ENCODE measurements around the gene CADPS. TPM values are rescaled to one million over a fixed set of nuclear protein-coding genes. Genes with fewer than 3 reads are reported as not detected.

CADPS gene
- total RNA-seq, 2 experiments from 2014 or later, result not detected

- Mint-ChIP-seq H3K9me3 (no peaks in the 10 kb centered on the region), H3K4me3 (no peak overlapping the region), H3K36me3 (ENCODE audit: low read depth) (no peaks in the 10 kb centered on the region), H3K27me3 (no peaks in the 10 kb centered on the region), H3K27ac (no peak overlapping the region), H3K4me1 (no peaks in the 10 kb centered on the region)
- CTCF ChIA-PET, result no interaction called here
- POLR2A ChIA-PET, result no interaction called here
- no peak for DNase-seq
Observed at GRCh38 chr3:62888778-62889177, 13.6 kb upstream of the CADPS start.

- H3K36me3 Mint-ChIP-seq (ENCODE audit: low read depth), result no peaks in the 10 kb centered on the region
- no peak overlapping the region for H3K27ac Mint-ChIP-seq
- H3K27me3 Mint-ChIP-seq, result no peaks in the 10 kb centered on the region
- no peaks in the 10 kb centered on the region for H3K9me3 Mint-ChIP-seq
- no peak for DNase-seq
- H3K4me1 Mint-ChIP-seq, result no peaks in the 10 kb centered on the region
- ChIA-PET CTCF (no interaction called here), POLR2A (no interaction called here)
- H3K4me3 Mint-ChIP-seq, result no peak overlapping the region
Observed at GRCh38 chr3:62888180-62888579, 13.0 kb upstream of the CADPS start.

- ChIA-PET POLR2A (no interaction called here), CTCF (no interaction called here)
- H3K4me1 Mint-ChIP-seq, result no peaks in the 10 kb centered on the region
- H3K4me3 Mint-ChIP-seq, result no peak overlapping the region
- no peak overlapping the region for H3K27ac Mint-ChIP-seq
- no peaks in the 10 kb centered on the region for H3K36me3 Mint-ChIP-seq (ENCODE audit: low read depth)
- no peaks in the 10 kb centered on the region for H3K9me3 Mint-ChIP-seq
- no peak for DNase-seq
- H3K27me3 Mint-ChIP-seq, result no peaks in the 10 kb centered on the region
Observed at GRCh38 chr3:62885136-62885535, 9.9 kb upstream of the CADPS start.

GRCh38 chr3:62884096-62884870 is 9.1 kb upstream of the CADPS start:
- Mint-ChIP-seq H3K36me3 (ENCODE audit: low read depth) (no peaks in the 10 kb centered on the region), H3K27ac (no peak overlapping the region), H3K4me1 (no peaks in the 10 kb centered on the region), H3K4me3 (no peak overlapping the region), H3K9me3 (no peaks in the 10 kb centered on the region), H3K27me3 (no peaks in the 10 kb centered on the region)
- DNase-seq, result no peak
- ChIA-PET CTCF (no interaction called here), POLR2A (no interaction called here)

GRCh38 chr3:62882676-62883200 is 7.5 kb upstream of the CADPS start:
- H3K9me3 Mint-ChIP-seq, result no peaks in the 10 kb centered on the region
- DNase-seq, result no peak
- ChIA-PET CTCF (no interaction called here), POLR2A (no interaction called here)
- no peaks in the 10 kb centered on the region for H3K4me1 Mint-ChIP-seq
- no peak overlapping the region for H3K27ac Mint-ChIP-seq
- no peaks in the 10 kb centered on the region for H3K36me3 Mint-ChIP-seq (ENCODE audit: low read depth)
- no peaks in the 10 kb centered on the region for H3K27me3 Mint-ChIP-seq
- H3K4me3 Mint-ChIP-seq, result no peak overlapping the region

- H3K27me3 Mint-ChIP-seq, result peaks cover 39% of the 10 kb centered on the region
- no peaks in the 10 kb centered on the region for H3K9me3 Mint-ChIP-seq
- no peak for DNase-seq
- CTCF ChIA-PET, result no interaction called here
- no peak overlapping the region for H3K27ac Mint-ChIP-seq
- H3K4me1 Mint-ChIP-seq, result no peaks in the 10 kb centered on the region
- no peak overlapping the region for H3K4me3 Mint-ChIP-seq
- POLR2A ChIA-PET, result no interaction called here
- H3K36me3 Mint-ChIP-seq (ENCODE audit: low read depth), result no peaks in the 10 kb centered on the region
Observed at GRCh38 chr3:62876064-62876463, 848 bp upstream of the CADPS start.

- no peak for DNase-seq
- peaks cover 39% of the 10 kb centered on the region for H3K27me3 Mint-ChIP-seq
- ChIA-PET CTCF (no interaction called here), POLR2A (no interaction called here)
- H3K4me1 Mint-ChIP-seq, result no peaks in the 10 kb centered on the region
- no peak overlapping the region for H3K27ac Mint-ChIP-seq
- H3K4me3 Mint-ChIP-seq, result no peak overlapping the region
- H3K36me3 Mint-ChIP-seq (ENCODE audit: low read depth), result no peaks in the 10 kb centered on the region
- no peaks in the 10 kb centered on the region for H3K9me3 Mint-ChIP-seq
Observed at GRCh38 chr3:62875558-62876002, 364 bp upstream of the CADPS start.

GRCh38 chr3:62873761-62874710 is 1.2 kb downstream of the CADPS start:
- ChIA-PET POLR2A (no interaction called here), CTCF (no interaction called here)
- Mint-ChIP-seq H3K4me1 (no peaks in the 10 kb centered on the region), H3K4me3 (no peak overlapping the region), H3K27me3 (peaks cover 39% of the 10 kb centered on the region), H3K27ac (no peak overlapping the region), H3K9me3 (no peaks in the 10 kb centered on the region), H3K36me3 (ENCODE audit: low read depth) (no peaks in the 10 kb centered on the region)
- DNase-seq, result no peak

GRCh38 chr3:62873451-62873760 is 1.8 kb downstream of the CADPS start:
- CTCF ChIA-PET, result no interaction called here
- POLR2A ChIA-PET, result no interaction called here

GRCh38 chr3:62872318-62872717 is 2.9 kb downstream of the CADPS start:
- CTCF ChIA-PET, result no interaction called here

More at GRCh38 chr3:62873451-62873760, 1.8 kb downstream of the CADPS start:
- DNase-seq, result no peak
- H3K4me1 Mint-ChIP-seq, result no peaks in the 10 kb centered on the region
- H3K9me3 Mint-ChIP-seq, result no peaks in the 10 kb centered on the region
- H3K27me3 Mint-ChIP-seq, result peaks cover 39% of the 10 kb centered on the region
- no peak overlapping the region for H3K4me3 Mint-ChIP-seq
- H3K36me3 Mint-ChIP-seq (ENCODE audit: low read depth), result no peaks in the 10 kb centered on the region
- H3K27ac Mint-ChIP-seq, result no peak overlapping the region

GRCh38 chr3:62870321-62870720 is 4.9 kb downstream of the CADPS start:
- no peaks in the 10 kb centered on the region for H3K36me3 Mint-ChIP-seq (ENCODE audit: low read depth)
- peaks cover 21% of the 10 kb centered on the region for H3K27me3 Mint-ChIP-seq
- ChIA-PET POLR2A (no interaction called here), CTCF (no interaction called here)
- H3K4me1 Mint-ChIP-seq, result no peaks in the 10 kb centered on the region
- no peak overlapping the region for H3K27ac Mint-ChIP-seq
- no peak for DNase-seq
- H3K9me3 Mint-ChIP-seq, result no peaks in the 10 kb centered on the region
- H3K4me3 Mint-ChIP-seq, result no peak overlapping the region

More at GRCh38 chr3:62872318-62872717, 2.9 kb downstream of the CADPS start:
- Mint-ChIP-seq H3K4me1 (no peaks in the 10 kb centered on the region), H3K27ac (no peak overlapping the region), H3K36me3 (ENCODE audit: low read depth) (no peaks in the 10 kb centered on the region), H3K27me3 (peaks cover 39% of the 10 kb centered on the region), H3K4me3 (no peak overlapping the region), H3K9me3 (no peaks in the 10 kb centered on the region)
- POLR2A ChIA-PET, result no interaction called here
- DNase-seq, result no peak

- POLR2A ChIA-PET, result no interaction called here
Observed at GRCh38 chr3:62863648-62864047, 11.6 kb downstream of the CADPS start.

GRCh38 chr3:62859203-62859791 is 15.9 kb downstream of the CADPS start:
- H3K27me3 Mint-ChIP-seq, result no peaks in the 10 kb centered on the region
- CTCF ChIA-PET, result no interaction called here
- no peak overlapping the region for H3K4me3 Mint-ChIP-seq

More at GRCh38 chr3:62863648-62864047, 11.6 kb downstream of the CADPS start:
- DNase-seq, result no peak
- Mint-ChIP-seq H3K27ac (no peak overlapping the region), H3K9me3 (no peaks in the 10 kb centered on the region), H3K4me1 (no peaks in the 10 kb centered on the region), H3K4me3 (no peak overlapping the region), H3K36me3 (ENCODE audit: low read depth) (no peaks in the 10 kb centered on the region), H3K27me3 (no peaks in the 10 kb centered on the region)
- CTCF ChIA-PET, result no interaction called here

More at GRCh38 chr3:62859203-62859791, 15.9 kb downstream of the CADPS start:
- H3K27ac Mint-ChIP-seq, result no peak overlapping the region
- H3K9me3 Mint-ChIP-seq, result no peaks in the 10 kb centered on the region
- DNase-seq, result no peak
- H3K36me3 Mint-ChIP-seq (ENCODE audit: low read depth), result no peaks in the 10 kb centered on the region
- POLR2A ChIA-PET, result no interaction called here
- no peaks in the 10 kb centered on the region for H3K4me1 Mint-ChIP-seq
